Mesothelial cell of epicardium (in vitro differentiated cells): ENCODE measurements around the gene ANKLE2. TPM values are rescaled to one million over a fixed set of nuclear protein-coding genes. Genes with fewer than 3 reads are reported as not detected.
"Not testable (repeated sequence)": the region's sequence is repeated elsewhere in the genome, so short reads cannot be mapped to it uniquely, and the experiment has no call there.

ENCODE experiments used
- DNase-seq, 2 experiments: peaks; one replicate each; pipeline ENCODE4 v3.0.0; 2021; ENCODE audit warnings: low spot score in 2 of 2; ENCODE audit not compliant: unreplicated experiment in 2 of 2
- H3K27ac Mint-ChIP-seq: 2 replicates; pipeline ENCODE4 v1.8.0; 2021; ENCODE audit warnings: mixed read lengths
- H3K27me3 Mint-ChIP-seq: 2 replicates; pipeline ENCODE4 v1.8.0; 2021; ENCODE audit warnings: low read depth, mixed read lengths
- H3K36me3 Mint-ChIP-seq: 2 replicates; pipeline ENCODE4 v1.8.0; 2021; ENCODE audit warnings: mixed read lengths
- H3K4me1 Mint-ChIP-seq: 2 replicates; pipeline ENCODE4 v1.8.0; 2021; ENCODE audit warnings: mixed read lengths
- H3K4me3 Mint-ChIP-seq: 2 replicates; pipeline ENCODE4 v1.8.0; 2021; ENCODE audit warnings: mild to moderate bottlenecking, moderate library complexity, mixed read lengths
- H3K9me3 Mint-ChIP-seq: 2 replicates; pipeline ENCODE4 v1.8.0; 2021; ENCODE audit warnings: mixed read lengths
- total RNA-seq: library from RNA; stranded (reverse); gene quantifications from 3 replicates; pipeline ENCODE4 v1.2.1, GENCODE V29; 2021
- TF ChIP-seq, protein P1 (sequence below): fragments of 200-600 bp; sonication (generic); IDR thresholded peaks from one replicate; pipeline ENCODE4 v1.5.0; 2021; ENCODE audit warnings: antibody characterized with exemption; ENCODE audit not compliant: unreplicated experiment

The ANKLE2 gene
- total RNA-seq, 1 donor from 2014 or later: 98.9 TPM

GRCh38 chr12:132759359-132759758 lies 2.3 kb downstream of the ANKLE2 start:
- Mint-ChIP-seq H3K9me3 (no peaks in the 10 kb centered on the region), H3K4me1 (peaks cover 12% of the 10 kb centered on the region), H3K4me3 (no peak overlapping the region), H3K27me3 (no peaks in the 10 kb centered on the region), H3K27ac (peak overlapping the region; percentile 16), H3K36me3 (peaks cover 12% of the 10 kb centered on the region)
- TF ChIP-seq, protein P1, sequence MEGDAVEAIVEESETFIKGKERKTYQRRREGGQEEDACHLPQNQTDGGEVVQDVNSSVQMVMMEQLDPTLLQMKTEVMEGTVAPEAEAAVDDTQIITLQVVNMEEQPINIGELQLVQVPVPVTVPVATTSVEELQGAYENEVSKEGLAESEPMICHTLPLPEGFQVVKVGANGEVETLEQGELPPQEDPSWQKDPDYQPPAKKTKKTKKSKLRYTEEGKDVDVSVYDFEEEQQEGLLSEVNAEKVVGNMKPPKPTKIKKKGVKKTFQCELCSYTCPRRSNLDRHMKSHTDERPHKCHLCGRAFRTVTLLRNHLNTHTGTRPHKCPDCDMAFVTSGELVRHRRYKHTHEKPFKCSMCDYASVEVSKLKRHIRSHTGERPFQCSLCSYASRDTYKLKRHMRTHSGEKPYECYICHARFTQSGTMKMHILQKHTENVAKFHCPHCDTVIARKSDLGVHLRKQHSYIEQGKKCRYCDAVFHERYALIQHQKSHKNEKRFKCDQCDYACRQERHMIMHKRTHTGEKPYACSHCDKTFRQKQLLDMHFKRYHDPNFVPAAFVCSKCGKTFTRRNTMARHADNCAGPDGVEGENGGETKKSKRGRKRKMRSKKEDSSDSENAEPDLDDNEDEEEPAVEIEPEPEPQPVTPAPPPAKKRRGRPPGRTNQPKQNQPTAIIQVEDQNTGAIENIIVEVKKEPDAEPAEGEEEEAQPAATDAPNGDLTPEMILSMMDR: no peak
- no peak for DNase-seq

- not testable (repeated sequence) for H3K9me3 Mint-ChIP-seq, DNase-seq, H3K27ac Mint-ChIP-seq, H3K27me3 Mint-ChIP-seq, H3K4me3 Mint-ChIP-seq
- Mint-ChIP-seq H3K36me3 (peaks cover 15% of the 10 kb centered on the region), H3K4me1 (peaks cover 12% of the 10 kb centered on the region)
Observed at GRCh38 chr12:132758825-132759224, 2.8 kb downstream of the ANKLE2 start.

DNA sequence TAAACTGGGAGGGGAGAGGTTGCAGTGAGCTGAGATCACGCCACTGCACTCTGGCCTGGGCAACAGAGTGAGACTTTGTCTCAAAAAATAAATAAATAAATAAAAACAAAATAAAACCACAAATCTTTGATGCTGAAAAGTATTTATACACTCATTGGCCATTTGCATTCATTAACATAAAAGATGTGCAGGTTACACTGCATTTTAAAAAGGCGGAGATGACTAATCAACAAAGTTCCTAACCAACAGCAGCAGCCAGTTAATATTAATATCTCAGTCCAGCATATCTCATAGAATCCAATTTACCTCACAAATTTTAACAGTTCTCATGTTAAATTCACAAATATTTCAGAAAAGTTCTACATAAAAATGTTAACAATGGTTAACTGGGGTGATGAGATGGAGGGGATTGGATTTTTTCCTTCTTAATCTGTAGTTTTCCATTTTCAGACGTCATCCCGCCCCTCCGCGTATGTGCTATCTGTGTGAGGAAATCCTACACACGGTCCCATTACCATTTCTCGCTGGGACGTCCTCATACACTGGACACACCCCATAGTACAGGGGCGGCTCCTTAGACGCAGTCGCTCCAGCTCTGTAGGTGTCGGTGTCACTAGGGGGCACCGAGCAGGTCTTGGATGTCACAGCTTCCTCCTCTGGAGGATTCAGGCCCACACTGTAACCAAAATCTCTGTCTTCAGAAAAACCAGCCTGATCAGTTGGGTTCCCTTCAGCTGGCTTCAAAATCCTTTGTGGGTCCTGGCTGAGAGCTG lies 7.3 kb downstream of the ANKLE2 start:
- no peak overlapping the region for H3K27ac Mint-ChIP-seq

GRCh38 chr12:132753670-132754069 lies 8.0 kb downstream of the ANKLE2 start:
- not testable (repeated sequence) for DNase-seq, H3K4me3 Mint-ChIP-seq, H3K27me3 Mint-ChIP-seq, H3K4me1 Mint-ChIP-seq, H3K9me3 Mint-ChIP-seq, H3K27ac Mint-ChIP-seq
- peaks cover 27% of the 10 kb centered on the region for H3K36me3 Mint-ChIP-seq

More for the DNA sequence above, 7.3 kb downstream of the ANKLE2 start:
- TF ChIP-seq, protein P1: no peak
- Mint-ChIP-seq H3K4me1 (no peaks in the 10 kb centered on the region), H3K9me3 (no peaks in the 10 kb centered on the region), H3K27me3 (no peaks in the 10 kb centered on the region), H3K36me3 (peaks cover 25% of the 10 kb centered on the region), H3K4me3 (no peak overlapping the region)
- no peak for DNase-seq

GRCh38 chr12:132748319-132748718 lies 13.3 kb downstream of the ANKLE2 start:
- peaks cover 42% of the 10 kb centered on the region for H3K36me3 Mint-ChIP-seq
- no peaks in the 10 kb centered on the region for H3K27me3 Mint-ChIP-seq
- H3K4me3 Mint-ChIP-seq: no peak overlapping the region
- H3K9me3 Mint-ChIP-seq: no peaks in the 10 kb centered on the region
- TF ChIP-seq, protein P1: no peak
- DNase-seq: no peak
- no peaks in the 10 kb centered on the region for H3K4me1 Mint-ChIP-seq
- no peak overlapping the region for H3K27ac Mint-ChIP-seq

DNA sequence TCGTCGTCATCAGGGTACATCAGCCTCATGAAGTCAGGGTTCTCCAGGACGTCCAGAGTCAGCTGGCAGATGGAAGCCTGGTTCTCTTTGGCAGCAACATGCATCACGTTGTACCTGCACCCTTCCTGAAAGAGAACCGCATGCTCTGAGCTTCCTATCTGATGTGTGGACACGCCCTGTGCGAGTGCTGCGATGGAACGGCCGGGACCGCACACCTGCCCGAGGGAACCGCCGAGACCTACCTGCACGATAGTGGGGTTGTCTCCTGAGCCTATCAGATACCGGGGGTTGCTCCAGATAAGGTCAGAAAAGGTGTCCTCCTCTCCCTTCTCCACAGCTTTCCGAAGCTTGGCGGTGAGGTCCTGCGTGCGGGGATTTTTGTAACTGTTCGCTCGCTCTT lies 13.7 kb downstream of the ANKLE2 start:
- H3K36me3 Mint-ChIP-seq: peaks cover 42% of the 10 kb centered on the region
- H3K4me1 Mint-ChIP-seq: no peaks in the 10 kb centered on the region

More for the DNA sequence above, 13.7 kb downstream of the ANKLE2 start:
- Mint-ChIP-seq H3K9me3 (peaks cover 2% of the 10 kb centered on the region), H3K27ac (no peak overlapping the region), H3K27me3 (no peaks in the 10 kb centered on the region), H3K4me3 (no peak overlapping the region)
- TF ChIP-seq, protein P1: no peak
- DNase-seq: no peak
